C4-2B (cell line): ENCODE data around the gene EXD3.

ENCODE experiments used
- ZFX ChIP-seq: fragments of 450-650 bp; IDR thresholded peaks from 2 replicates; pipeline ENCODE4 v1.6.1; 2017
- TF ChIP-seq, protein P1 (sequence below): fragments of 450-650 bp; conservative IDR thresholded peaks from 2 replicates; pipeline ENCODE4 v1.5.1; 2017; ENCODE audit warnings: mild to moderate bottlenecking

DNA sequence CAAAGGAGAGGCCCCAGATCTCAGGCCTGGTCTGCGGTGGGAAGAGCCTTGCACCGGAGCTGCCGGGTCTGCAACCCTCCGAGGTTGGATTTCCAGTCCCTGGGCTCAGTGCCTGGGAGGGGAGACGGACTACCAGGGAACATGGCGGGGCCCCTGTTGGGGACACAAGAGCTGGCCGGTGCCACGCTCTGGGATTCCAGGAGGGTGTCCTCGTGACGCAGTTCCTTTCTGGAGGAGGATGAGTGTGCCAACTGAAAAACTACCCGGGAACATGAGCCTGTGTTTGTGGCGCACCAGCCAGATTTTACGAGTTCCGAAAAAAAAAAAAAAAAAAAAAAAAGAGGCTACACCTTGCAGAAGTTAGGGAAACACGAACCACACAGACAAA, 129.9 kb downstream of the EXD3 start:
- TF ChIP-seq, protein P1, sequence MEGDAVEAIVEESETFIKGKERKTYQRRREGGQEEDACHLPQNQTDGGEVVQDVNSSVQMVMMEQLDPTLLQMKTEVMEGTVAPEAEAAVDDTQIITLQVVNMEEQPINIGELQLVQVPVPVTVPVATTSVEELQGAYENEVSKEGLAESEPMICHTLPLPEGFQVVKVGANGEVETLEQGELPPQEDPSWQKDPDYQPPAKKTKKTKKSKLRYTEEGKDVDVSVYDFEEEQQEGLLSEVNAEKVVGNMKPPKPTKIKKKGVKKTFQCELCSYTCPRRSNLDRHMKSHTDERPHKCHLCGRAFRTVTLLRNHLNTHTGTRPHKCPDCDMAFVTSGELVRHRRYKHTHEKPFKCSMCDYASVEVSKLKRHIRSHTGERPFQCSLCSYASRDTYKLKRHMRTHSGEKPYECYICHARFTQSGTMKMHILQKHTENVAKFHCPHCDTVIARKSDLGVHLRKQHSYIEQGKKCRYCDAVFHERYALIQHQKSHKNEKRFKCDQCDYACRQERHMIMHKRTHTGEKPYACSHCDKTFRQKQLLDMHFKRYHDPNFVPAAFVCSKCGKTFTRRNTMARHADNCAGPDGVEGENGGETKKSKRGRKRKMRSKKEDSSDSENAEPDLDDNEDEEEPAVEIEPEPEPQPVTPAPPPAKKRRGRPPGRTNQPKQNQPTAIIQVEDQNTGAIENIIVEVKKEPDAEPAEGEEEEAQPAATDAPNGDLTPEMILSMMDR: no peak
- no peak for TF ChIP-seq ZFX
